GM12891 (cell line): ENCODE data around the gene SLC25A39. TPM values are rescaled to one million over a fixed set of nuclear protein-coding genes. Genes with fewer than 3 reads are reported as not detected.
"Not testable (repeated sequence)": the region's sequence is repeated elsewhere in the genome, so short reads cannot be mapped to it uniquely, and the experiment has no call there.

Source experiments
- DNase-seq: peaks from one replicate; pipeline ENCODE4 v3.0.0; 2011; ENCODE audit warnings: low spot score; ENCODE audit not compliant: insufficient read length
- FAIRE-seq: peaks from 2 replicates; lab custom pipeline; 2011; peaks lifted over from hg19 to GRCh38; lab: Jason Lieb, UNC
- PAX5 ChIP-seq: IDR thresholded peaks from 2 replicates; pipeline ENCODE4 v1.6.1; 2011; ENCODE audit warnings: low read length, moderate library complexity, mild to moderate bottlenecking; ENCODE audit not compliant: insufficient read depth, severe bottlenecking
- POLR2A ChIP-seq: IDR thresholded peaks from 2 replicates; pipeline ENCODE4 v1.6.1; 2011; ENCODE audit warnings: low read depth, low read length, control low read depth
- POLR2AphosphoS5 ChIP-seq: IDR thresholded peaks from 2 replicates; pipeline ENCODE4 v1.6.1; 2011; ENCODE audit warnings: low read depth, low read length, control low read depth
- POU2F2 ChIP-seq: IDR thresholded peaks from 2 replicates; pipeline ENCODE4 v1.6.1; 2011; ENCODE audit warnings: low read depth, mild to moderate bottlenecking, control low read depth, low read length, moderate library complexity
- SPI1 ChIP-seq: IDR thresholded peaks from 2 replicates; pipeline ENCODE4 v1.6.1; 2011; ENCODE audit warnings: low read depth, low read length, control low read depth
- TAF1 ChIP-seq: IDR thresholded peaks from 2 replicates; pipeline ENCODE4 v1.6.1; 2011; ENCODE audit warnings: low read depth, low read length, control low read depth
- polyA plus RNA-seq: library from polyadenylated mRNA; unstranded; fragments of >200 nt; gene quantifications from one replicate; pipeline ENCODE4 v1.2.1, GENCODE V29; 2012; ENCODE audit warnings: low read depth, missing spikeins, inconsistent platforms; ENCODE audit not compliant: missing spikeins

SLC25A39 gene
- 111 TPM for polyA plus RNA-seq

GRCh38 chr17:44324571-44325275 is at the start of gene SLC25A39:
TSS of gene SLC25A39 (minus strand) at chr17:44324823. CDS start at chr17:44323562, 1,261 bp downstream.
- FAIRE-seq (peak; percentile 98), DNase-seq (peak; percentile 89)
- peak; percentile 55 for TF ChIP-seq PAX5
- peak; percentile 70; the same call in 1 of the 2 replicates for TF ChIP-seq POLR2A
- TF ChIP-seq POU2F2: no peak; the same call in 1 of the 2 replicates
- peak; percentile 47; the same call in 1 of the 2 replicates for TF ChIP-seq POLR2AphosphoS5
- no peak for TF ChIP-seq SPI1
- 0 out of 2 replicates have a peak, but pooled peaks have one; percentile 30 for TF ChIP-seq TAF1

- FAIRE-seq: no peak
- no peak for TF ChIP-seq POU2F2
- TF ChIP-seq TAF1: no peak
- no peak for TF ChIP-seq SPI1
- no peak for TF ChIP-seq PAX5
- TF ChIP-seq POLR2AphosphoS5: no peak
- no peak for TF ChIP-seq POLR2A
- no peak for DNase-seq
These were observed 47.4 kb upstream of the SLC25A39 start for GRCh38 chr17:44372036-44372435.

- not testable (repeated sequence) for FAIRE-seq, DNase-seq
These were observed 44.9 kb upstream of the SLC25A39 start for GRCh38 chr17:44369414-44370023.

- not testable (repeated sequence) for FAIRE-seq, DNase-seq
These were observed 44.0 kb upstream of the SLC25A39 start for GRCh38 chr17:44368391-44369243.

- FAIRE-seq (no peak), DNase-seq (no peak)
- TF ChIP-seq POLR2A (no peak), SPI1 (no peak), POLR2AphosphoS5 (no peak), POU2F2 (no peak), PAX5 (no peak), TAF1 (no peak)
These were observed 42.8 kb upstream of the SLC25A39 start for GRCh38 chr17:44367231-44367979.

- not testable (repeated sequence) for FAIRE-seq, DNase-seq
These were observed 40.4 kb upstream of the SLC25A39 start for GRCh38 chr17:44365051-44365450.

- DNase-seq (peak; percentile 91), FAIRE-seq (peak; percentile 70)
These were observed 39.1 kb upstream of the SLC25A39 start, which contains the start of gene FAM171A2 for GRCh38 chr17:44363613-44364159. TSS of gene FAM171A2 (minus strand) at chr17:44363853. CDS start at chr17:44363714, 139 bp downstream.

GRCh38 chr17:44362949-44363612 is 38.5 kb upstream of the SLC25A39 start:
- TF ChIP-seq POLR2AphosphoS5 (no peak), POLR2A (no peak), SPI1 (no peak), POU2F2 (no peak), TAF1 (no peak), PAX5 (no peak)
- DNase-seq (no peak), FAIRE-seq (no peak)

More at GRCh38 chr17:44363613-44364159, 39.1 kb upstream of the SLC25A39 start, which contains the start of gene FAM171A2:
- TF ChIP-seq POLR2AphosphoS5 (no peak), TAF1 (no peak), PAX5 (peak; percentile 11)
